Activated CD8-positive, alpha-beta memory T cell treated with anti-CD3 and anti-CD28 coated beads for 48 hours (primary cell): Measurements from ENCODE around the gene MGAT5B.

Source experiments
- DNase-seq, 3 experiments: peaks; one replicate each; pipeline ENCODE4 v3.0.0-alpha.2; 2020; ENCODE audit warnings: low read depth in 2 of 3, low spot score in 2 of 3

Gene MGAT5B

GRCh38 chr17:76904116-76904515, 35.9 kb downstream of the MGAT5B start:
- DNase-seq: no peak

- DNase-seq: no peak
Measured at GRCh38 chr17:76905036-76905435, 36.8 kb downstream of the MGAT5B start.

GRCh38 chr17:76905836-76906235, 37.6 kb downstream of the MGAT5B start:
- no peak for DNase-seq

- DNase-seq: no peak
Measured at GRCh38 chr17:76906463-76906862, 38.3 kb downstream of the MGAT5B start.

- DNase-seq: no peak
Measured at GRCh38 chr17:76907352-76907751, 39.1 kb downstream of the MGAT5B start.

- DNase-seq: no peak
Measured at GRCh38 chr17:76909971-76910760, 42.0 kb downstream of the MGAT5B start.

GRCh38 chr17:76911299-76912017, 43.3 kb downstream of the MGAT5B start:
- DNase-seq: no peak

GRCh38 chr17:76912421-76913164, 44.4 kb downstream of the MGAT5B start:
- no peak for DNase-seq

- DNase-seq: no peak
Measured at GRCh38 chr17:76914937-76915336, 46.7 kb downstream of the MGAT5B start.

GRCh38 chr17:76915840-76916510, 47.8 kb downstream of the MGAT5B start:
- DNase-seq: no peak

- no peak for DNase-seq
Measured at GRCh38 chr17:76917829-76918228, 49.6 kb downstream of the MGAT5B start.

GRCh38 chr17:76918811-76919210, 50.6 kb downstream of the MGAT5B start:
- DNase-seq: no peak

- DNase-seq: no peak
Measured at GRCh38 chr17:76920364-76921139, 52.3 kb downstream of the MGAT5B start.

GRCh38 chr17:76921340-76922036, 53.3 kb downstream of the MGAT5B start:
- DNase-seq: no peak

- no peak for DNase-seq
Measured at GRCh38 chr17:76922084-76922483, 53.9 kb downstream of the MGAT5B start.

GRCh38 chr17:76922967-76923366, 54.8 kb downstream of the MGAT5B start:
- no peak for DNase-seq

GRCh38 chr17:76923491-76923890, 55.3 kb downstream of the MGAT5B start:
- no peak for DNase-seq

GRCh38 chr17:76924345-76925342, 56.4 kb downstream of the MGAT5B start:
- DNase-seq: no peak

GRCh38 chr17:76925441-76925891, 57.3 kb downstream of the MGAT5B start:
- no peak for DNase-seq
